Stimulated activated CD4-positive, alpha-beta T cell treated with anti-CD3 and anti-CD28 coated beads, Interleukin-15, amount 100 ng/mL, for 1 hour (primary cell): ENCODE data around the gene CYTH3.
"Not testable (repeated sequence)": the region's sequence is repeated elsewhere in the genome, so short reads cannot be mapped to it uniquely, and the experiment has no call there.

Experiments used
- DNase-seq, 2 donors: peaks; one replicate each; pipeline ENCODE4 v3.0.0-alpha.2; 2020; ENCODE audit warnings: low read depth in 1 of 2, low spot score in 1 of 2

Gene CYTH3

GRCh38 chr7:6283391-6284054 lies 11.1 kb upstream of the CYTH3 start:
- DNase-seq: not testable (repeated sequence)

GRCh38 chr7:6279937-6280336 lies 7.5 kb upstream of the CYTH3 start:
- no peak for DNase-seq

GRCh38 chr7:6279341-6279740 lies 6.9 kb upstream of the CYTH3 start:
- no peak for DNase-seq

- DNase-seq: no peak
Measured at GRCh38 chr7:6278749-6279310, 6.4 kb upstream of the CYTH3 start.

- no peak for DNase-seq
Measured at GRCh38 chr7:6277476-6277875, 5.1 kb upstream of the CYTH3 start.

GRCh38 chr7:6276911-6277408 lies 4.5 kb upstream of the CYTH3 start:
- no peak for DNase-seq

GRCh38 chr7:6274743-6275142 lies 2.3 kb upstream of the CYTH3 start:
- DNase-seq: no peak

- DNase-seq: no peak
Measured at GRCh38 chr7:6273917-6274630, 1.6 kb upstream of the CYTH3 start.

- no peak for DNase-seq
Measured at GRCh38 chr7:6273380-6273837, 985 bp upstream of the CYTH3 start.

GRCh38 chr7:6271694-6272440 lies 557 bp downstream of the CYTH3 start:
- peak; percentile 2 to 6 for DNase-seq

GRCh38 chr7:6271060-6271658 lies 1.3 kb downstream of the CYTH3 start:
- DNase-seq: peak; percentile 3 to 5

GRCh38 chr7:6269527-6269926 lies 2.9 kb downstream of the CYTH3 start:
- DNase-seq: no peak

GRCh38 chr7:6268907-6269306 lies 3.5 kb downstream of the CYTH3 start:
- no peak for DNase-seq

- DNase-seq: no peak
Measured at GRCh38 chr7:6268023-6268900, 4.2 kb downstream of the CYTH3 start.

GRCh38 chr7:6266699-6267098 lies 5.7 kb downstream of the CYTH3 start:
- DNase-seq: no peak

- no peak for DNase-seq
Measured at GRCh38 chr7:6262221-6262620, 10.2 kb downstream of the CYTH3 start.

GRCh38 chr7:6261699-6262098 lies 10.7 kb downstream of the CYTH3 start:
- DNase-seq: no peak

GRCh38 chr7:6260291-6261187 lies 11.9 kb downstream of the CYTH3 start:
- no peak for DNase-seq

- no peak for DNase-seq
Measured at GRCh38 chr7:6259257-6259656, 13.2 kb downstream of the CYTH3 start.
